ENCODE results near the gene SQOR.

DNA sequence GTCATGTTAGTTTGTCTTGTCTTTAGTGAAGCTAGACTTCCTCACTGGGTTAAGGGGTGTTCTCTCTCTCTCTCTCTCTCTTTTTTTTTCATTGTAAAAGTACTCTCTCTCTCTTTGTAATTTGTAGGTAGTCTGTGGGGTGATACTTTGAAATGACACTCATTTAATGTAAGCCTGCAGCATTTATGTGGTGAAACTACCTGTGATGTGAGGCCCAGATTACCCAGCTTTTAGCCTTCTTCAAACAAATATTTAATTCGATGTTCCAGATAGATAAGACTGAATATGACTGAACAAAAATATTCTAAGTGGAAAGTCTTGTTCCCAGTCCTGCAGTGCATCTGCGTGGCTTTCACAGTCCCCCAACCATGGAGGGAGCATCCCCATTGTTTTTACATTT lies 49.7 kb downstream of the SQOR start:
- no peak for TF ChIP-seq CTCF (IDR thresholded peaks at IDR 0.05)
- no peak for TF ChIP-seq POLR2A (IDR thresholded peaks at IDR 0.05)

Data from body of pancreas (tissue), 4 donors.